HCT116 (cell line): Measurements from ENCODE around the gene NTSR1. TPM values are rescaled to one million over a fixed set of nuclear protein-coding genes. Genes with fewer than 3 reads are reported as not detected.

ENCODE experiments used
- ATAC-seq: fragments of 200-7000 bp; cut with Tn5 transposase; 2 replicates; pipeline ENCODE4 v1.9.1; 2020; ENCODE audit warnings: mild to moderate bottlenecking, moderate library complexity
- BruUV-seq: library from RNA; stranded (reverse); fragments of 400-500 nt; replicated peaks from 2 replicates; lab custom pipeline; 2021; lab: Mats Ljungman, UMichigan
- CTCF ChIA-PET: fragments of 300-600 bp; sonication (Branson Sonifier 250); formaldehyde crosslinking; loops from one replicate; lab custom pipeline; 2021; ENCODE audit warnings: antibody characterized with exemption; lab: Charles Lee
- POLR2A ChIA-PET: fragments of 300-600, 350-600 bp; sonication (Branson Sonifier 250); formaldehyde crosslinking; loops from one replicate; lab custom pipeline; 2021; ENCODE audit warnings: antibody characterized with exemption; lab: Charles Lee
- RAD21 ChIA-PET, 2 experiments: fragments of 300-600 bp; sonication (Branson Sonifier 250); formaldehyde crosslinking; loops; one replicate each; lab custom pipeline; 2023; ENCODE audit warnings: low total read pairs in 2 of 2; ENCODE audit not compliant: uncharacterized antibody in 2 of 2, unreplicated experiment in 2 of 2, low non-redundant PET in 1 of 2; lab: Charles Lee
- DNase-seq: peaks from one replicate; pipeline ENCODE4 v3.0.0-alpha.2; 2010; ENCODE audit warnings: low read depth, low spot score
- H2AFZ ChIP-seq: fragments of 200-600 bp; shearing (Covaris generic), sonication (generic); 2 replicates; pipeline ENCODE4 v1.6.1; 2017; ENCODE audit warnings: low read depth, mixed run types, mixed read lengths, antibody characterized with exemption, low read length; ENCODE audit not compliant: poor library complexity, severe bottlenecking
- H3K27ac ChIP-seq: 2 replicates; pipeline ENCODE4 v1.5.1; 2012; ENCODE audit warnings: low read depth, low read length
- H3K27me3 ChIP-seq: fragments of 200-600 bp; sonication (generic); 2 replicates; pipeline ENCODE4 v1.6.1; 2016; ENCODE audit warnings: mixed run types, low read length, mixed read lengths; ENCODE audit not compliant: insufficient read depth
- H3K36me3 ChIP-seq, 2 experiments: fragments of 200-500 bp in 1 of 2; fragments of 200-600 bp in 1 of 2; sonication (Bioruptor generic) in 1 of 2; sonication (generic) in 1 of 2; 2 replicates each; pipeline versions ENCODE4 v1.5.1 to v1.6.1; 2014 to 2016; ENCODE audit warnings: low read length in 2 of 2, inconsistent platforms in 1 of 2, mixed read lengths in 1 of 2, mixed run types in 1 of 2; ENCODE audit not compliant: insufficient read depth in 2 of 2, control insufficient read depth in 1 of 2
- H3K4me1 ChIP-seq, 2 experiments: fragments of 200-600 bp in 1 of 2; sonication (generic) in 1 of 2; 2 replicates each; pipeline versions ENCODE4 v1.5.1 to v1.6.1; 2012 to 2017; ENCODE audit warnings: low read length in 2 of 2, inconsistent platforms in 1 of 2, mild to moderate bottlenecking in 1 of 2, mixed read lengths in 1 of 2, mixed run types in 1 of 2, moderate library complexity in 1 of 2; ENCODE audit not compliant: insufficient read depth in 2 of 2, control insufficient read depth in 1 of 2
- H3K4me2 ChIP-seq: fragments of 200-600 bp; sonication (generic); 2 replicates; pipeline ENCODE4 v1.6.1; 2017; ENCODE audit warnings: mixed run types, low read length, mixed read lengths
- H3K4me3 ChIP-seq, 2 experiments: fragments of 200-600 bp in 1 of 2; sonication (generic) in 1 of 2; replicated peaks in 1 of 2; 2 replicates each; pipeline ENCODE4 v1.5.1; 2011 to 2016; ENCODE audit warnings: low read length in 2 of 2, control low read depth in 1 of 2, low read depth in 1 of 2, mild to moderate bottlenecking in 1 of 2, mixed read lengths in 1 of 2, mixed run types in 1 of 2
- H3K79me2 ChIP-seq: fragments of 200-600 bp; sonication (generic); 2 replicates; pipeline ENCODE4 v1.6.1; 2017; ENCODE audit warnings: mild to moderate bottlenecking, mixed run types, low read length, moderate library complexity, mixed read lengths; ENCODE audit not compliant: insufficient read depth
- H3K9ac ChIP-seq: fragments of 200-600 bp; sonication (generic); 2 replicates; pipeline ENCODE4 v1.6.1; 2016; ENCODE audit warnings: low read length, mixed read lengths
- H3K9me2 ChIP-seq: fragments of 200-600 bp; sonication (generic), shearing (Covaris generic); 2 replicates; pipeline ENCODE4 v1.6.1; 2017; ENCODE audit warnings: mixed run types, mild to moderate bottlenecking, moderate library complexity; ENCODE audit not compliant: insufficient read depth
- H3K9me3 ChIP-seq, 2 experiments: fragments of 200-500 bp in 1 of 2; fragments of 200-600 bp in 1 of 2; sonication (Bioruptor generic) in 1 of 2; sonication (generic) in 1 of 2; 2 replicates each; pipeline ENCODE4 v1.6.1; 2014 to 2017; ENCODE audit warnings: low read length in 2 of 2, mixed read lengths in 2 of 2, inconsistent platforms in 1 of 2, low read depth in 1 of 2, mild to moderate bottlenecking in 1 of 2, mixed run types in 1 of 2, moderate library complexity in 1 of 2; ENCODE audit not compliant: control insufficient read depth in 1 of 2, insufficient read depth in 1 of 2
- H4K20me1 ChIP-seq: fragments of 200-600 bp; sonication (generic), shearing (Covaris generic); 2 replicates; pipeline ENCODE4 v1.6.1; 2017; ENCODE audit warnings: mixed run types, mild to moderate bottlenecking, moderate library complexity; ENCODE audit not compliant: insufficient read depth
- CBX3 ChIP-seq: IDR thresholded peaks from 2 replicates; pipeline ENCODE4 v1.6.1; 2012; ENCODE audit warnings: low read depth
- EGR1 ChIP-seq: IDR thresholded peaks from 2 replicates; pipeline ENCODE4 v1.6.1; 2012; ENCODE audit warnings: low read depth
- ELF1 ChIP-seq: IDR thresholded peaks from 2 replicates; pipeline ENCODE4 v1.6.1; 2012; ENCODE audit warnings: low read depth, borderline replicate concordance
- EZH2 ChIP-seq: fragments of 200-600 bp; sonication (generic); IDR thresholded peaks from 2 replicates; pipeline ENCODE4 v1.6.1; 2017; ENCODE audit warnings: antibody characterized with exemption, mixed run types
- FOSL1 ChIP-seq: IDR thresholded peaks from 2 replicates; pipeline ENCODE4 v1.6.1; 2012; ENCODE audit warnings: low read depth
- POLR2A ChIP-seq: IDR thresholded peaks from 2 replicates; pipeline ENCODE4 v1.7.0; 2011; ENCODE audit warnings: borderline replicate concordance; ENCODE audit not compliant: insufficient read depth, insufficient read length; ENCODE audit errors: extremely low read depth
- POLR2AphosphoS5 ChIP-seq: IDR thresholded peaks from 2 replicates; pipeline ENCODE4 v1.6.1; 2011; ENCODE audit warnings: mild to moderate bottlenecking, low read depth, low read length, moderate library complexity
- RAD21 ChIP-seq: IDR thresholded peaks from 2 replicates; pipeline ENCODE4 v1.6.1; 2012; ENCODE audit warnings: low read depth, mild to moderate bottlenecking
- YY1 ChIP-seq: IDR thresholded peaks from 2 replicates; pipeline ENCODE4 v1.6.1; 2011; ENCODE audit warnings: low read length, low read depth, moderate library complexity, mild to moderate bottlenecking; ENCODE audit not compliant: insufficient replicate concordance; ENCODE audit errors: extremely low read depth
- intact Hi-C: fragments of 100-400 bp; cut with micrococcal nuclease; formaldehyde crosslinking; loops from 2 replicates; pipeline ENCODE4 v1.10.0; 2022
- total RNA-seq: library from RNA; stranded (reverse); gene quantifications from one replicate; pipeline ENCODE4 v1.2.1, GENCODE V29; 2021; ENCODE audit not compliant: unreplicated experiment
- TF ChIP-seq, protein P1 (sequence below), 3 experiments: fragments of 200-600 bp in 1 of 3; sonication (generic) in 1 of 3; IDR thresholded peaks in 2 of 3; conservative IDR thresholded peaks in 1 of 3; 2 replicates each; pipeline ENCODE4 v1.5.1; 2012 to 2017; ENCODE audit warnings: low read depth in 2 of 3, low read length in 2 of 3, antibody characterized with exemption in 1 of 3, borderline replicate concordance in 1 of 3, control low read depth in 1 of 3, mild to moderate bottlenecking in 1 of 3, mixed read lengths in 1 of 3, mixed run types in 1 of 3, moderate library complexity in 1 of 3; ENCODE audit not compliant: insufficient read depth in 1 of 3

Gene NTSR1
- total RNA-seq, 1 experiment from 2014 or later: 187 TPM

DNA sequence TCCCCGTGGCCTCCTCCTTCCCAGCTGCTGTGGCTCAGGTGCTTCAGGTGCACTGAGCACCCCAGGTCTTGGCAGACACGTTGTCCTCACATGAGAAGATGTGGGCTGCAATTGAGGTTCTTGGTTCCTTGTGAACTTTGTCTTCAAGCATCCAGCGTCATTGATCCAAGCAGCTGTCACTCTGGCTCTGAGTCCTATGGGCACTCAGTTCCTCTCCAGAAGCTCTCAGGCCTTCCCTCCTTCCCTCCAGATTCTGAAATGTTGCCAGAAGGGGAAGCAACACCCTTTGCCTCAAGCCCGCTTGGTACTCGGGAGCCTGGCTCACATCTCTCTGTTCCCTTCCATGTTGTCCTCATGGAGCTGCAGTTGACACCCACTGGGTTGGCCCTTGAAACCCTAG, 79.2 kb downstream of the NTSR1 start:
- BruUV-seq: no TSS peak
- no peaks in the 10 kb centered on the region for H4K20me1 ChIP-seq
- no peaks in the 10 kb centered on the region for H3K27me3 ChIP-seq
- POLR2A ChIA-PET: no interaction called here
- intact Hi-C loops: no loop called here
- no peaks in the 10 kb centered on the region for H3K36me3 ChIP-seq
- no peak overlapping the region for H2AFZ ChIP-seq
- TF ChIP-seq POLR2AphosphoS5 (no peak), RAD21 (no peak), FOSL1 (no peak), ELF1 (no peak), EGR1 (no peak), EZH2 (no peak), YY1 (no peak), POLR2A (no peak), CBX3 (no peak)
- TF ChIP-seq, protein P1, sequence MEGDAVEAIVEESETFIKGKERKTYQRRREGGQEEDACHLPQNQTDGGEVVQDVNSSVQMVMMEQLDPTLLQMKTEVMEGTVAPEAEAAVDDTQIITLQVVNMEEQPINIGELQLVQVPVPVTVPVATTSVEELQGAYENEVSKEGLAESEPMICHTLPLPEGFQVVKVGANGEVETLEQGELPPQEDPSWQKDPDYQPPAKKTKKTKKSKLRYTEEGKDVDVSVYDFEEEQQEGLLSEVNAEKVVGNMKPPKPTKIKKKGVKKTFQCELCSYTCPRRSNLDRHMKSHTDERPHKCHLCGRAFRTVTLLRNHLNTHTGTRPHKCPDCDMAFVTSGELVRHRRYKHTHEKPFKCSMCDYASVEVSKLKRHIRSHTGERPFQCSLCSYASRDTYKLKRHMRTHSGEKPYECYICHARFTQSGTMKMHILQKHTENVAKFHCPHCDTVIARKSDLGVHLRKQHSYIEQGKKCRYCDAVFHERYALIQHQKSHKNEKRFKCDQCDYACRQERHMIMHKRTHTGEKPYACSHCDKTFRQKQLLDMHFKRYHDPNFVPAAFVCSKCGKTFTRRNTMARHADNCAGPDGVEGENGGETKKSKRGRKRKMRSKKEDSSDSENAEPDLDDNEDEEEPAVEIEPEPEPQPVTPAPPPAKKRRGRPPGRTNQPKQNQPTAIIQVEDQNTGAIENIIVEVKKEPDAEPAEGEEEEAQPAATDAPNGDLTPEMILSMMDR (IDR thresholded peaks at IDR 0.05 in 2 of 3, conservative IDR thresholded peaks at IDR 0.05 in 1 of 3; ENCODE audit: borderline replicate concordance in 1 of 3, insufficient read depth in 1 of 3, low read depth in 2 of 3, low read length in 2 of 3): no peak
- no peak overlapping the region for H3K4me2 ChIP-seq
- H3K4me1 ChIP-seq: peaks cover 6 to 22% of the 10 kb centered on the region in 2 experiments; a peak in 3 of 4 replicates
- DNase-seq (no peak), ATAC-seq (no peak)
- H3K27ac ChIP-seq: no peak overlapping the region
- H3K9me3 ChIP-seq: no peaks in the 10 kb centered on the region
- H3K9ac ChIP-seq: no peak overlapping the region
- RAD21 ChIA-PET: no interaction called here
- H3K79me2 ChIP-seq: no peaks in the 10 kb centered on the region
- H3K4me3 ChIP-seq: no peak overlapping the region
- CTCF ChIA-PET: no interaction called here
- no peaks in the 10 kb centered on the region for H3K9me2 ChIP-seq
